Ascending aorta (tissue), 2 donors: ENCODE results near the gene PCP2. TPM values are rescaled to one million over a fixed set of nuclear protein-coding genes. Genes with fewer than 3 reads are reported as not detected.
A peak's percentile ranks its signal among the peaks of the same experiment; 100 is the strongest.

ENCODE experiments used
- DNase-seq, 2 donors: peaks; one replicate each; pipeline ENCODE4 v3.0.0-alpha.2; 2019; ENCODE audit warnings: low spot score in 2 of 2
- H3K27ac ChIP-seq, 2 donors: fragments of 200-600 bp; sonication (generic); one replicate each; pipeline ENCODE4 v1.5.1; 2016 to 2017; ENCODE audit warnings: mild to moderate bottlenecking in 1 of 2
- H3K27me3 ChIP-seq: fragments of 200-600 bp; sonication (generic); one replicate; pipeline ENCODE4 v1.5.1; 2017
- H3K36me3 ChIP-seq, 2 donors: fragments of 200-600 bp; sonication (generic); one replicate each; pipeline ENCODE4 v1.5.1; 2016
- H3K4me1 ChIP-seq, 2 donors: fragments of 200-600 bp; sonication (generic); one replicate each; pipeline ENCODE4 v1.5.1; 2016 to 2017; ENCODE audit warnings: mild to moderate bottlenecking in 1 of 2
- H3K4me3 ChIP-seq, 2 donors: fragments of 200-600 bp; sonication (generic); one replicate each; pipeline ENCODE4 v1.5.1; 2016 to 2017; ENCODE audit warnings: mild to moderate bottlenecking in 1 of 2
- H3K9me3 ChIP-seq, 2 donors: fragments of 200-600 bp; sonication (generic); one replicate each; pipeline ENCODE4 v1.5.1; 2016
- CTCF ChIP-seq, 3 experiments: fragments of 200-600 bp in 2 of 3; fragments of 450-650 bp in 1 of 3; sonication (generic) in 2 of 3; IDR thresholded peaks; one replicate each; pipeline ENCODE4 v1.5.1; 2016 to 2019; ENCODE audit warnings: antibody characterized with exemption in 3 of 3, mild to moderate bottlenecking in 1 of 3, moderate library complexity in 1 of 3
- intact Hi-C: fragments of 100-400 bp; cut with DNase I; formaldehyde crosslinking; loops from one replicate; pipeline ENCODE4 v1.15.1; 2023
- total RNA-seq: library from RNA; depleted of rRNA; stranded (reverse); fragments of >200 nt; gene quantifications from one replicate; pipeline ENCODE4 v1.1.0, GENCODE V29; 2016

The PCP2 gene
- total RNA-seq, 1 donor from 2014 or later: not detected

DNA sequence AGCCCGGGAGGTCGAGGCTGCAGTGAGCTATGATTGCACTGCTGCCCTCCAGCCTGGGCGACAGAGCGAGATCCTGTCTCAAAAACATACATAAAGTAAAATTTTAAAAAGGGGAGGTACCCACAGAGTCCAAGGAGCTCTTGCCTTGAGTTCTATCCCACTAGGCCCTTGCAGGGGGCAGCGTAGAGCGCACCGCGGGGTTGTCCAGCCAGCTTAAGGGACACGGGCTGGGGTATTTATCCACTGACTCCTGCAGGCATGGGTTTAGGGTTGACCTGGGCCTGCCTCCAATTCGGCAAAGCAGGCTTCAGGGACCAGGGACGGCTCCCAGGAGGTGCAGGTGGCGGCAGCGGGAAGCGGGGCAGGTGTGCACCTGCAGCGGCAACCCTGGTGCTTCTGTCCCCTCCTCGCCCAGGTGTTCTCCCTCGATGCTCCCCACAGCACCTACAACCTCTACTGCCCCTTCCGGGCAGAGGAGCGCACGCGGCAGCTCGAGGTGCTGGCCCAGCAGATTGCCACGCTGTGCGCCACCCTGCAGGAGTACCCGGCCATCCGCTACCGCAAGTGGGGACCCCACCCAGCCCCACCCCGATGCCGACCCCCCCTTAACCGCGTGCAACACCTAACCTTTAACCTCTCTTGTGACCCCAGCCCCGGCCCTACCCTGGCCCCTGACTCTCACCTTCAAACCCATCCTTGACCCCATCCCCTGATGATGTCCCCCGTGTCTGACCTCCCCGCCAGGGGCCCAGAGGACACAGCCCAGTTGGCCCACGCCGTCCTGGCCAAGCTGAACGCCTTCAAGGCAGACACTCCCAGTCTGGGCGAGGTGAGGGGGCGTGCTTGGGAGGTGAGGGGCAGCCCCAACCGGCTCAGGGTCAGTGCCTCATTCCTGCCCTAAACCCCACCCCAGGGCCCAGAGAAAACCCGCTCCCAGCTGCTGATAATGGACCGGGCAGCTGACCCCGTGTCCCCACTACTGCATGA is 8.1 kb upstream of the PCP2 start:
- H3K27ac ChIP-seq: no peak overlapping the region
- intact Hi-C loops: no loop called here
- H3K4me1 ChIP-seq: no peaks in the 10 kb centered on the region
- no peaks in the 10 kb centered on the region for H3K36me3 ChIP-seq
- H3K27me3 ChIP-seq: no peaks in the 10 kb centered on the region
- no peak for TF ChIP-seq CTCF (IDR thresholded peaks at IDR 0.05)
- DNase-seq: no peak
- H3K9me3 ChIP-seq: no peaks in the 10 kb centered on the region
- no peak overlapping the region for H3K4me3 ChIP-seq

DNA sequence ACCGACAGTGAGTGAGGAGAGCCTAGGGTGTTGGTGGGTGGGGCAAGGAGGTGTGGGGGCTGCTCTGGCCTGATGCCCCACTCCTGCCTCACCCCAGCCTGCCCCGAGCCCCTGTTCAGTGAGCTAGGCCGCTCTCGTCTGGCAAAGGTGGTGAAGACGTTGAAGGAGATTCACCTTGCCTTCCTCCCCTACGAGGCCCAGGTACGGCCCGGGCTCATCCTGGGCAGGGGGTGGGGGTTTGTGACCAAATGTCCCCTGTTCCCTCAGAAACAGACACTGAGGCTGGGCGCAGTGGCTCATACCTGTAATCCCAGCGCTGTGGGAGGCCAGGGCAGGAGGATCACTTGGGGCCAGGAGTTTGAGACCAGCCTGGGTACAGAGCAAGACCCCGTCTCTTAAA is 7.3 kb upstream of the PCP2 start:
- no peak overlapping the region for H3K4me3 ChIP-seq
- H3K4me1 ChIP-seq: no peaks in the 10 kb centered on the region
- no peak for TF ChIP-seq CTCF (IDR thresholded peaks at IDR 0.05)
- no peaks in the 10 kb centered on the region for H3K9me3 ChIP-seq
- intact Hi-C loops: no loop called here
- no peak for DNase-seq
- H3K27ac ChIP-seq: no peak overlapping the region
- H3K36me3 ChIP-seq: no peaks in the 10 kb centered on the region
- no peaks in the 10 kb centered on the region for H3K27me3 ChIP-seq

DNA sequence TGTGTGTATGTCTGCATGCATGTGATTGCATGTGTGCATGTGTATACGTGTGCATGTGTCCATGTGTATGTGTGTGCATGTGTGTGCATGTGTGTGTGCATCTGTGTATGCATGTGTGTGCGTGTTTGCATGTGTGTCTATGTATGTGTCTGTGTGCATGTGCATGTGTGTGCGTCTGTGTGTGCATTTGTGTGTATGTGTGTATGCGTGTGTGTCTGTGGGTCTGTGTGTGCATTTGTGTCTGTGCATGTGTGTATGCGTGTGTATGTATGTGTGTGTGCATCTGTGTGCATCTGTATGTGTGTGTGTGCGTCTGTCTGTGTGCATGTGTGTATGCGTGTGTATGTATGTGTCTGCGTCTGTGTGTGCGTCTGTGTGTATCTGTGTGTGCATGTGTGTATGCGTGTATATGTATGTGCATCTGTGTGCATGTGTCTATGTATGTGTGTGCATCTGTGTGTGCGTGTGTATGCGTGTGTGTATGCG is 6.4 kb upstream of the PCP2 start:
- H3K27me3 ChIP-seq: no peaks in the 10 kb centered on the region

GRCh38 chr19:7638802-7639465 is 5.4 kb upstream of the PCP2 start:
- Histone ChIP-seq H3K4me1 (no peaks in the 10 kb centered on the region), H3K27me3 (no peaks in the 10 kb centered on the region), H3K9me3 (no peaks in the 10 kb centered on the region), H3K4me3 (no peak overlapping the region), H3K27ac (no peak overlapping the region), H3K36me3 (no peaks in the 10 kb centered on the region)
- DNase-seq: no peak
- TF ChIP-seq CTCF (IDR thresholded peaks at IDR 0.05): no peak
- intact Hi-C loops: no loop called here

More for the DNA sequence above, 6.4 kb upstream of the PCP2 start:
- DNase-seq: no peak
- Histone ChIP-seq H3K36me3 (no peaks in the 10 kb centered on the region), H3K4me1 (no peaks in the 10 kb centered on the region), H3K4me3 (no peak overlapping the region), H3K9me3 (no peaks in the 10 kb centered on the region), H3K27ac (no peak overlapping the region)
- TF ChIP-seq CTCF (IDR thresholded peaks at IDR 0.05): no peak
- intact Hi-C loops: no loop called here

DNA sequence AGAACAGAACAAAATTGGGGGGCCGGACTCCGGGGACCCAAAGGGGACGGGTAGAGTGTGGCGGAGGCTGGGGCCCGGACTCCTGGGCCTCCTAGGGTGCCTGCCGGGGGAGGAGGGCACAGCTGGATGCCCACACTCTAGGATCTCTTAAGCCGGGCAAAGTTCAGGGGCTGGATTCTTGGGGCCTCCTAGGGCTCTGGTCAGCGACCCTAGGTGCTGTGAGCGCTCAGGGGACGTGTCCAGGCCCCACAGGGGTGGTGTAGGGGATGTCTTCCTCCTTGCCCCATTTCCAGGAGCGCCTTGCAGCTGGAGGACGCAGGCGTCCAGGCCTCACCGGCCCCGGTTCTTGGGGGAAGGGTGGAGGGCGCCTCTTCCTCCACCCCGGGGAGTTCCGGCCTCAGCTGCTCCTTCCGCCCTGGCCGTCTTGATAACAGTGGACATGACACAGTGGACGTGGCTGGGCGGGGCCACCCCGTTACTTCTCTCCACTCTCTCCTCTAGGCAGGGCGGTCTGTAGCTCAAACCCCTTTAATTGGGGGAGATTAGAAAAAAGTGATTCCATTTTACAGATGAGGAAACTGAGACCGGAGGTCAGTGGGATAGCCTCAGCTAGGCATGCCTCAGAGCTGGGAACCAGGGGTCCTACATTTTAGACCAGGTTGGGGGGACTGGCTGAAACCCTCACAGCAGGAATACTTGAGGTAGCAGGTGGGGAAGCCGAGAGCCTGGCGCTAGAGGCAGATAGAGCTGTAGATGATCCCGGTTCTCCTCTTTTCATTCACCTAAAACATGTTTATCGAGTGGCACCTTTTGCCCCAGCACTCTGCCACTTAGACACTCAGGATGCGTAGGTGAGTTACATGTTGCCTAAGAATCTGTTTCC is 4.1 kb upstream of the PCP2 start:
- intact Hi-C loops: no loop called here
- H3K27ac ChIP-seq: peak overlapping the region in 1 of 2 donors; percentile 55

More for the DNA sequence above, 4.1 kb upstream of the PCP2 start:
- no peak for TF ChIP-seq CTCF (IDR thresholded peaks at IDR 0.05)
- no peaks in the 10 kb centered on the region for H3K9me3 ChIP-seq
- no peaks in the 10 kb centered on the region for H3K36me3 ChIP-seq
- no peaks in the 10 kb centered on the region for H3K27me3 ChIP-seq
- H3K4me1 ChIP-seq: no peaks in the 10 kb centered on the region
- H3K4me3 ChIP-seq: peak overlapping the region; percentile 51 to 61
- DNase-seq: no peak
